ENCODE measurements around the gene FBXO30. TPM values are rescaled to one million over a fixed set of nuclear protein-coding genes. Genes with fewer than 3 reads are reported as not detected.
A peak's percentile ranks its signal among the peaks of the same experiment; 100 is the strongest.

FBXO30 gene
- total RNA-seq, 2 donors from 2014 or later: 8.0 to 20.5 TPM

- H3K27me3 ChIP-seq (replicated peaks; ENCODE audit: insufficient read depth): no peaks in the 10 kb centered on the region
- no peak for TF ChIP-seq CTCF (IDR thresholded peaks at IDR 0.05)
- H3K36me3 ChIP-seq: no peaks in the 10 kb centered on the region
- peaks cover 7 to 19% of the 10 kb centered on the region in 2 donors for H3K4me1 ChIP-seq (ENCODE audit: control insufficient read depth in 1 of 2, low read depth in 2 of 2)
- DNase-seq (ENCODE audit: low spot score): no peak
- no peak overlapping the region for H3K27ac ChIP-seq
- ATAC-seq (ENCODE audit: insufficient number of reproducible peaks, low FRiP score, low read depth): no peak
- no peaks in the 10 kb centered on the region for H3K9me3 ChIP-seq
- H3K4me3 ChIP-seq: no peak overlapping the region
These were observed 36.1 kb upstream of the FBXO30 start for GRCh38 chr6:145850671-145851070.

- Histone ChIP-seq H3K27ac (no peak overlapping the region), H3K4me3 (no peak overlapping the region), H3K27me3 (replicated peaks; ENCODE audit: insufficient read depth) (no peaks in the 10 kb centered on the region), H3K9me3 (no peaks in the 10 kb centered on the region), H3K4me1 (ENCODE audit: control insufficient read depth in 1 of 2, low read depth in 2 of 2) (peaks cover 7 to 35% of the 10 kb centered on the region in 2 donors), H3K36me3 (no peaks in the 10 kb centered on the region)
- no peak for TF ChIP-seq CTCF (IDR thresholded peaks at IDR 0.05)
- DNase-seq (ENCODE audit: low spot score): no peak
- no peak for ATAC-seq (ENCODE audit: insufficient number of reproducible peaks, low FRiP score, low read depth)
These were observed 33.9 kb upstream of the FBXO30 start for GRCh38 chr6:145848541-145848940.

GRCh38 chr6:145845557-145845956 is 31.0 kb upstream of the FBXO30 start:
- no peaks in the 10 kb centered on the region for H3K27me3 ChIP-seq (replicated peaks; ENCODE audit: insufficient read depth)
- ATAC-seq (ENCODE audit: insufficient number of reproducible peaks, low FRiP score, low read depth) (no peak), DNase-seq (ENCODE audit: low spot score) (no peak)
- no peak overlapping the region for H3K4me3 ChIP-seq
- no peaks in the 10 kb centered on the region for H3K9me3 ChIP-seq
- H3K4me1 ChIP-seq (ENCODE audit: control insufficient read depth in 1 of 2, low read depth in 2 of 2): peaks cover 9 to 43% of the 10 kb centered on the region in 2 donors
- H3K27ac ChIP-seq: peak overlapping the region in 1 of 2 donors; percentile 14
- TF ChIP-seq CTCF (IDR thresholded peaks at IDR 0.05): no peak
- H3K36me3 ChIP-seq: no peaks in the 10 kb centered on the region

GRCh38 chr6:145844933-145845540 is 30.4 kb upstream of the FBXO30 start:
- Histone ChIP-seq H3K27ac (peak overlapping the region in 1 of 2 donors; percentile 14), H3K4me3 (no peak overlapping the region), H3K9me3 (no peaks in the 10 kb centered on the region), H3K27me3 (replicated peaks; ENCODE audit: insufficient read depth) (no peaks in the 10 kb centered on the region), H3K4me1 (ENCODE audit: control insufficient read depth in 1 of 2, low read depth in 2 of 2) (peaks cover 4 to 37% of the 10 kb centered on the region in 2 donors), H3K36me3 (no peaks in the 10 kb centered on the region)
- peak; percentile 58 for ATAC-seq (ENCODE audit: insufficient number of reproducible peaks, low FRiP score, low read depth)
- TF ChIP-seq CTCF (IDR thresholded peaks at IDR 0.05): no peak
- no peak for DNase-seq (ENCODE audit: low spot score)

- H3K9me3 ChIP-seq: no peaks in the 10 kb centered on the region
- peaks cover 4 to 28% of the 10 kb centered on the region in 2 donors for H3K4me1 ChIP-seq (ENCODE audit: control insufficient read depth in 1 of 2, low read depth in 2 of 2)
- H3K4me3 ChIP-seq: no peak overlapping the region
- no peak for TF ChIP-seq CTCF (IDR thresholded peaks at IDR 0.05)
- DNase-seq (ENCODE audit: low spot score): no peak
- peak overlapping the region; percentile 12 to 29 for H3K27ac ChIP-seq
- no peak for ATAC-seq (ENCODE audit: insufficient number of reproducible peaks, low FRiP score, low read depth)
- H3K36me3 ChIP-seq: no peaks in the 10 kb centered on the region
- no peaks in the 10 kb centered on the region for H3K27me3 ChIP-seq (replicated peaks; ENCODE audit: insufficient read depth)
These were observed 28.3 kb upstream of the FBXO30 start for GRCh38 chr6:145842693-145843546.

Measured in thoracic aorta (tissue), 2 donors.